GM15510 (cell line): ENCODE data around the gene GPR42.

Experiments used
- POLR2A ChIP-seq: IDR thresholded peaks from 3 replicates; pipeline ENCODE4 v1.6.1; 2011; ENCODE audit warnings: borderline replicate concordance; ENCODE audit not compliant: insufficient read length; ENCODE audit errors: extremely low read depth

Gene GPR42

DNA sequence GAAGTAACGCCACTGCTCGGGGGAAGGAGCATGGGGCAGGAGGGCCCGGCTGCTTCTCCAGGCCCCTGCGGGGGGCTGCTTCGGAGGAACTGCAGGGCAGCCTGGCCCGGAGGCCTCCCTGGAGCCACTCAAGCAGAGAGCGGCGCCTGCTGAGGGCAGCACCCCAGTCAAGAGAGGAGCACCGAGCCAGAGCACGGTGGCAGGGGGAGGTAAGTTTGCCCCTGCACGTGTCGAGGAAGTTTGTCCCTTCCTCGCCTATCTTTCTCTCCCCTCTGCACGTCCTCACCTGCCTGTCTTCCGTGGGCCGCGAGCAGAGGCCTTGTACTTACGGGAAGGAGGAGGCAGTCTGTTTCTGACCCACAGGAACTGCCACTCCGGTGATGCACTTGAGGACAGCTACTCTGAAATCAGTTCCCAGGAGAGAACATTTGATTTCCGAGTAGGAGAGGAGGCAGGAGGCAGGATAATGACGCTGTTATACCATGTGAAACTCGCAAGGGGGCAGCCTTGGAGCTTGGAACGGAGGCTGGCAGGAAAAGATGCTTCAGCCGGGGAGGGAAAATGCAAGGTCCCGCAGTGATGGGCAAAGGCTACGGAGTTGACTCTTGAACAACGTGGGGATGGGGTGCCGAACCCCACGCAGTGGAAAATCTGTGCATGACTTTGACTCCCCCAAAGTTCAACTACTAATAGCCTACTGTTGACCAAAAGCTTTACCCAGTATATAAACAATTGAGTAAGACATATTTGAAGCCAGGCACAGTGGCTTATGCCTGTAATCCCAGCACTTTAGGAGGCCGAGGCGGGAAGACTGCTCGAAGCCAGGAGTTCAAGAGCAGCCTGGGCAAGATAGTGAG lies 18.2 kb upstream of the GPR42 start:
- no peak for TF ChIP-seq POLR2A

DNA sequence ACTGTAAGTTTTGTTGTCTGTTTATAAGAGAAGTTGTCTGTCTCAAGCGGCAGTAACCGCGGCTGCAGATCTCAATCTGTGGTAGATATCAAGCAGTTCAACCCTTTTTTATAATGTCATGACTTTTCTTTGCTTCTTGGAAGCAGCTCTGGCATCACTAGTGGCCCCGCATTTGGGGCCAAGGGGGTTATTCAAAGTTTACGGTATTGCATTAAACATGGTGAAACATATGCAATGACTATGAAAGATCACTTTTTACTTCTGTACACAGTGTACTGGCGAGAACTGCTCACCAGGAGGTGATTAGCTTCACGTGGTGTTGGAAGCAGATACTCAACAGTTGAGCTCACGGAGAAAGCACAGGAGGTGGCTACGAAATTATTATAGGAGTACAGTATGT lies 17.2 kb upstream of the GPR42 start:
- no peak for TF ChIP-seq POLR2A

DNA sequence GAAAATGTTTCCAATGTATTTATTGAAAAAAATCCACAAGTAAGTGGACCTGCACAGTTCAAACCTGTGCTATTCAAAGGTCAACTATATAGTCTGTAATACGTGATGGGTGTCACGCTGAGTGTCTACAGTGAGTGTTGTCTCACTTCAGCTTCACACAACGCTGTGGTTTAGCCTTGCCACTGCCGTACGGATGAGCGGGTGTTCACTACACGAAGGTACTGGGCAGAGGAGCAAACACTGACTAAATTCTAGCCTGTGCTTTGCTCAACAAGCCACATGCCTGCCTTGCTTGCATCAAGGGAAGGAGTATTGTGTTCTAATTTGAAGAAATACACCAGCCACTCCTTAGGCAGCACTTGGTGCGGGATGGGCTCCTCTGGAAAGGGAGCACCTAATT lies 16.0 kb upstream of the GPR42 start:
- TF ChIP-seq POLR2A, result no peak

DNA sequence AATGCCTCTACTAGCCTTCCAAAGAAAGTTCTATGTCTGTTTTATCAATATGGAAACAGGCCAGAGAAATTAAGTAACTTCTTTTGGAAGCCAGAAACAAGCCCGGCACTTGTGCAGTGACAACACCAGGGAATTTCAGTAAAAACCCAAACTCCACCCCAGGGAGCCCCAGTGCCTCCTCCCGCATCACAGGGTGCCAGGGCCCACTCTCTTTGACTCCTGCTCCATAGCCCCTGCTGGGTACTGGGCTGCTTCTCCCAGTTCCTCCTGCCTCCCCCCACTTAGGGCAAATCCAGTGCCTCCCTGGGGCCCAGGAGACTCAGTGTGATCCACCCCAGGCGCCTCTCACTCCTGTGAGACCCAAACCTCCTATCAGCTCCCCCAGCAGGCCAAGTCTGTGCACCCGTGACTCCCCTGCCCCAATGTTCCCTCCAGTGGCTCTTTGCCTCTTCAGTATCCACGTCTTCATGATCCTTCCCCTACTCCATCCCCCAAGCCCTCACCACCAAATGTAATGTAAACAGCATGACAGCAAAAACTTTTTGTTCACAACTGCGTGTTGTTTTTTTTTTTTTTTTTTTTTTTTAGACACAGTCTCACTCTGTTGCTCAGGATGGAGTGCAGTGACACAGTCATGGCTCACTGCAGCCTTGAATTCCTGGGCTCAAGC lies 14.9 kb upstream of the GPR42 start:
- TF ChIP-seq POLR2A, result no peak

DNA sequence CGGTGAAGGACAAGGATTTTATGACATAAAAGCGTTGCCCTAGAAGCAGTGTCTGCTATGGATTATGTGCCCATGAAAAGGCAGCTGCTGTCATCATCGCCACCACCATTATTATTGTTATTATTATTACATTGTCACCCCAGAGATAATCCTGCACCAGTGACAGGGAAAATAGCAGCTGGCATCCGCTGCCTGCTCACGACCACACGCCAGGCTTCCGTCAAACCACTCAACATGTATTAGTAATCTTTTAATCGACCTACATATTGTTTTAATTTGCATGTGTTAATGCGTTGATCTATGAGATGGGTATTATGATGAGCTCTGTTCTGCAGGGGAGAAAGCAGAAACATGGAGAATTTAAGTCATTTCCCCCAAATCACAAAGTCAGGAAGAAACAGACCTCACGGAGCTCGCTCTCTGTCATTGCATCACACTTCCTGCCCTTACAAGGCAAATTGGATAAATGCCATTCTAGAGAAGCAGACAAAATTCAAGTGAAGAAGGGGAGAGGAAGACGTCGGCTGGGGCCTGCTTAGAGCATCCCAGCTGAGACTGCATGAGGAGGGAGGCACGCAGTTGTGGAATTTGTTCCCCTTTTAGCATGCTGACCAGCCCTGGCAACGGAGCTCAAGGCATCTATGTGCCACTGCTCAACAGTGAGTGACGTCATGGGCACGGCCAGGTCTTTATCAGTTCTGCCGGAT lies 12.8 kb upstream of the GPR42 start, which contains the start of gene FFAR3:
Gene FFAR3, plus strand, starts transcription at position 594 of the 707 bp plus-strand sequence. CDS start 431 bp downstream, outside the sequence.
- no peak for TF ChIP-seq POLR2A

DNA sequence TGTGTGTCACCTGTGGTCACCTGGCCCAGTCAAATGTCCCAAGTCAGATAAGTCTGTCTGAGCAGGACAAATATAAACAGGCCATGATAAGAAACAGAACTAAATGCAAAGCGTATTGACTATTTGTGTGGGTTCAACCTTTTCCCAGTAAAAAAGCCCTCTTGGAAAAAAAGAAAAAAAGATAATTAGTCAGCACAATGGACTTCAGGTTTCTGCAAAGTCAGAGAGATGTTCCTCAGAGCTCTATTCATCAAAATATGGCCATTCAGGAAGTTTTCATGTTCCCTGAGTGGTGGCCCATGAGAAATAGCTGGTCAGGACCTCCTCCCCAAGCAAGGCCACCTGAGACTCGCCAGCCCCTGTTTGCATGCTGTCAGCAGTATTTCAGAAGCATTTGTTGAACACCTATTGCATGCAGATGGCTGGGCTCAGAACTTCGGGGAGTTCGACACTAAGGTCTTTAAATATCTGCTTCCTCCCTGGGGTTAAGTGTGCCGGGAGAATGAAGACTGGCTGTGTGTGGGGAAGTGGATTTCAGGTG lies 9.9 kb upstream of the GPR42 start:
- TF ChIP-seq POLR2A, result no peak

DNA sequence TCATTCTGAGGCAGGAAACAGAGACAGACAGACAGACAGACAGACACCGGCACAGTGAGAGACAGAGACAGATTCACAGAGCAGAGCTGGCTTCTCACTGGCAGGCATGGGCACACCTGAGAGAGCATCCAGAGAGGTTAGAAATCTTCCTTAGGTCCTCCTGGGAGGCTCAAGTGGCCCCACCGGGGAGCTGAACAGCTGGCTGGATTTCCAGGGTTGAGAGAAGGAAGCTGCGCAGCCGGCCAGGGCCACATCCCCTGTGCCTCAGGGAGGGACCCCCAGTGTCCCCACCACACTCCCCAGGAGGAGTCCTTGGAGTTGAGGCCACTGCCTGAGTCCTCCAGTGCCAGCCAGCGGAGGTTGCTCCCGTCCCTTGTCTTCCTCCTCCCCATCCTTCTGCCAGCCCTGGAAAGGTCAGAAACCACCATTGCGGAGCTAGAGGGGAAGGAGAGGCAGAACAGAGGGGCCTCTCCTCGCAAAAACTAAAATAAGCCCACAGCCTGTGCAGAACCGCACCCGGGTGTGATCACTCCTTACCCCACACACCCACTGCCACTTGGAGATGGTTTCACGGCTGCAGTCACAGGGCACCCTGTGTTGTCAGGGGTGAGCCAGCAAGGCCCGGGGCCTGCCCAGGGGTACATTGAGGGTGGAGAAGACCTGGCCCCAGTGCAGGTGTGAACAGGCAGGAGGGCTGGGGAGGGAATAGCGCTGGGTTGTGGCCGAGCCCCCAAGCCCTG lies 8.4 kb upstream of the GPR42 start:
- TF ChIP-seq POLR2A, result no peak

DNA sequence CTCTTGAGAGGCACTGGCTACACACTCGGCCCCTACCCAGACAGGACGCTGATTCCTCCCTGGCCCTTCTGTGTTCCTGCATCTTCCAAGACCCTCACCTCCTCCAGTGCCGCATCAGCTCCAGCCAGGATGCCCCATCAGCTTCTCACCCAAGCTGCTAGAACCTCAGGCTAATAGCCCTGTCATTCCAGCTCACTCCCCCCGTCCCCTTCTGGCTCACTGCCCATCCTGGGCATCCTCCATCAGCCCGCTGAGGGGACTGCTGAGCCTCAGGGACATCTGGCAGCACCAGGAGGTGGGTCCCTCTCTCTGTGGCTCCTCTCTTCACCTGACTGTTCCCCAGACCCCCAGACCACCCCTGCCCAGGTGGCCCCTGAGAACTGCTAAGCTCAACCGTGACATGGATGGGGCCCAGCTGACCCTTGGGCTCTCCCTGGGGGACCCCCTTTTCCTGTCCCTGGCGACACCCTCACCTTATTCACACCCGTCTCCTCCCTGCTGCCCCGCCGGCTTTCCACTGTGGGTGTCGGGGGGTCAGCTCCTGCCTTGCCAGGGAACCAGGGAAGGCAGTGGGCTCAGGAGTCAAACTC lies 7.8 kb upstream of the GPR42 start:
- TF ChIP-seq POLR2A, result no peak

DNA sequence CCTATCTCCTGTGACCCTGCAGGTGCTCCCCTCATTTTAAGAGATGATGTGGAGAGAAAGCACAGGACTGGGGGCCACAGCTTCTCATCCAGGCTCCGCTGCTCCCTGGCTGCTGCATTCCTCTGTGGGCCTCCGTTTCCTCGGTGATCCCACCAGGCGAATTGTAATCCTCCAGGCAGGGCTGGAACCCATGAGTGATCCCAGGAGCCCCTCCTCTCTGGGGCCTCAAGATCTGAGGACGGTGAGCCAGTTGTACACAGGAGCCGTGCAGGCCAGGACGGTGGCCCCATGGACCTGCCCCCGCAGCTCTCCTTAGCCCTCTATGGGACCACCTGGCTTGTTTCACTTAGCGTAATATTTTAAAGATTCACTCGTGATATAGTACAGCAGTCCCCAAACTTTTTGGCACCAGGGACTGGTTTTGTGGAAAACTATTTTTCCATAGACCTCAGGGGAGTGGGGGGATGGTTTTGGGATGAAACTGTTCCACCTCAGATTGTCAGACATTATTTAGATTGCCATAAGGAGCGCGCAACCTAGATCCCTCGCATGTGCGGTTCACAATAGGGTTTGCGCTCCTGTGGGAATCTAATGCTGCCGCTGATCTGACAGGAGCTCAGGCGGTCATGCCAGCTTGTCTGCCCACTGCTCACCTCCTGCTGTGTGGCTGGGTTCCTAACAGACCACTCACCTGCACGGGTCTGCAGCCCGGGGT lies 7.0 kb upstream of the GPR42 start:
- TF ChIP-seq POLR2A, result no peak

DNA sequence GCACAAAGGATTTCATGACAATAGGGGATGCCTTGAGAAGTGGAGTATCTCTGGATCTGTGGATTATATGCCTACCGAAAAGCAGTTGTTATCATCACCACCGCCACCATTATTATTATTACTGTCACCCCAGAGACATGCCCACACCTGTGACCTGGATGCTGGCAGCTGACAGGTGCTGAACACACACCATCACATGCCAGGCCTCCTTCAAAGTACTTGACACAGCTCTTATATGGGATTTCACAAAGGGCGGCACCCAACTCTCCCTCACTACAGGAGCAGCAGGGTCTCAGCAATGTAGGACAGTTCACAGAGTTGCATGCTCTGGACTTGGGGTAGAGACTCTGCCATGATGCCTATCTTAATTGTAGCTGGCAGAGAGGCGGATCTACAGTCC lies 5.6 kb upstream of the GPR42 start:
- no peak for TF ChIP-seq POLR2A

DNA sequence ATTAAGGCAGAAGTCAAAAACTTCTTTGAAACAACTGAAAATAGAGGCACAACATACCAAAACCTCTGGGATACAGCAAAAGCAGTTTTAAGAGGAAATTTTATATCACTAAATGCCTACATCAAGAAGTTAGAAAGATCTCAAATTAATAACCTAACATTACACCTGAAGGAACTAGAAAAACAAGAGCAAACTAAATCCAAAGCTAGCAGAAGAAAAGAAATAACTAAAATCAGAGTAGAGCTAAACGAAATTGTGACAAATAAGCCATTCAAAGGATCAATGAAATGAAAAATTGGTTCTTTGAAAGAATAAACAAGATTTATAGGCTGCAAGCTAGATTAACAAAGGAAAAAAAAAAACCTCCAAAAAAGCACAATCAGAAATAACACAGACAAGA lies 2.5 kb upstream of the GPR42 start:
- TF ChIP-seq POLR2A, result no peak

DNA sequence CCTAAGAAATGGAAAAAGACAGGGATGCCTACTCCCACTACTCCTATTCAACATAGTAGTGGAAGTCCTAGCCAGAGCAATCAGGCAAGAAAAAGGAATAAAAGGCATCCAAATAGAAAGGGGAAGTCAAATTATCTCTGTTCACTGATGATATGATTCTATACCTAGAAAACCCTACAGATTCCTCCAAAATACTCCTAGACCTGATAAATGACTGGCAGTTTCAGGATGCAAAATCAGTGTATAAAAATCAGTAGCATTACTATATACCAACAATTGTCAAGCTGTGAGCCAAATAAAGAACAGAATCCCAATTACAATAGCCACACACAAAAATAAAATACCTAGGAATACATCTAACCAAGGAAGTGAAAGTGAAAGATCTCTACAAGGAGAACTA lies 1.3 kb upstream of the GPR42 start:
- no peak for TF ChIP-seq POLR2A

DNA sequence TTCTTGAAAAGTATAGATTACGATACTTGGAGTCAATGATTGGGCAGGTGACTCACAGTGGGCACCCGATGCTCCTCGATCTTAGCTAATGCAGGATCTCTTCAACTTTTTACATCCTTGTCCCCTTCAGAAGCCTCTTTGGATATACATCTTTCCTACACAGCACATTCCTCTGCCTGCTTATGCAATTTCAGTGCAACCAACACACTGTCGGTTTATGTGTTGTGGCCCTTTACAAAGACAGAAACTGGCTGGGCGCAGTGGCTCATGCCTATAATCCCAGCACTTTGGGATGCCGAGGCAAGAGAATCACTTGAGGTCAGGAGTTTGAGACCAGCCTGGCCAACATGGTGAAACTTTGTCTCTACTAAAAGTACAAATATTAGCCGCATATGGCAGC lies 2.6 kb downstream of the GPR42 start:
- no peak for TF ChIP-seq POLR2A
